Upper lobe of left lung (tissue), 6 donors: ENCODE data around the gene ATP5PO. TPM values are rescaled to one million over a fixed set of nuclear protein-coding genes. Genes with fewer than 3 reads are reported as not detected.

ENCODE experiments used
- ATAC-seq, 2 donors: fragments of 200-7000 bp; cut with Tn5 transposase; one replicate each; pipeline ENCODE4 v1.9.1; 2022; ENCODE audit warnings: mild to moderate bottlenecking in 2 of 2, moderate library complexity in 2 of 2; ENCODE audit not compliant: low FRiP score in 2 of 2
- DNase-seq, 2 donors: peaks; one replicate each; pipeline ENCODE4 v3.0.0-alpha.2; 2019 to 2020
- H3K27ac ChIP-seq, 4 donors: fragments of 200-600 bp; sonication (generic); one replicate each; pipeline ENCODE4 v1.5.1; 2016 to 2019
- H3K27me3 ChIP-seq, 4 donors: fragments of 200-600 bp; sonication (generic); one replicate each; pipeline ENCODE4 v1.5.1; 2017 to 2019
- H3K36me3 ChIP-seq, 4 donors: fragments of 200-600 bp; sonication (generic); one replicate each; pipeline ENCODE4 v1.5.1; 2016 to 2019
- H3K4me1 ChIP-seq, 4 donors: fragments of 200-600 bp; sonication (generic); one replicate each; pipeline ENCODE4 v1.5.1; 2018 to 2019
- H3K4me3 ChIP-seq, 4 donors: fragments of 200-600 bp; sonication (generic); one replicate each; pipeline ENCODE4 v1.5.1; 2017 to 2019; ENCODE audit warnings: mild to moderate bottlenecking in 2 of 4, moderate library complexity in 1 of 4
- H3K9me3 ChIP-seq, 4 donors: fragments of 200-600 bp; sonication (generic); one replicate each; pipeline ENCODE4 v1.5.1; 2018 to 2019
- EP300 ChIP-seq, 4 donors: sonication (generic); formaldehyde crosslinking; IDR thresholded peaks; one replicate each; pipeline ENCODE4 v1.5.1; 2017; ENCODE audit warnings: antibody characterized with exemption in 4 of 4, control low read depth in 2 of 4
- POLR2A ChIP-seq, 4 donors: fragments of 450-650 bp; IDR thresholded peaks; one replicate each; pipeline ENCODE4 v1.5.1; 2016 to 2017; ENCODE audit warnings: antibody characterized with exemption in 4 of 4, mild to moderate bottlenecking in 2 of 4
- POLR2AphosphoS5 ChIP-seq, 2 donors: sonication (generic); formaldehyde crosslinking; IDR thresholded peaks; one replicate each; pipeline ENCODE4 v1.5.1; 2017; ENCODE audit warnings: antibody characterized with exemption in 2 of 2
- WGBS, 2 donors: methylation state at CpG; one replicate each; pipeline ENCODE4 v1.1.5; 2017 to 2018; 5-methylcytosine and 5-hydroxymethylcytosine counted together
- total RNA-seq, 6 donors: library from RNA; depleted of rRNA in 4 of 6; stranded (reverse); fragments of >200 nt in 4 of 6; gene quantifications; one replicate each; pipeline versions ENCODE4 v1.1.0 to v1.2.1, GENCODE V29; 2016 to 2021
- TF ChIP-seq, protein P1 (sequence below), 6 experiments: fragments of 450-650 bp in 4 of 6; fragments of 200-600 bp in 2 of 6; sonication (generic) in 2 of 6; IDR thresholded peaks; one replicate each; pipeline ENCODE4 v1.5.1; 2016 to 2019; ENCODE audit warnings: antibody characterized with exemption in 6 of 6
- donor health status: DM: no; HTN: no; CAD: no; lungs with moderate emphysema.
- donor health status: DM: no; HTN: yes; CAD: no; lungs with severe emphysema.

ATP5PO gene
- total RNA-seq, 6 donors from 2014 or later: 37.7 to 131 (median 102) TPM

DNA sequence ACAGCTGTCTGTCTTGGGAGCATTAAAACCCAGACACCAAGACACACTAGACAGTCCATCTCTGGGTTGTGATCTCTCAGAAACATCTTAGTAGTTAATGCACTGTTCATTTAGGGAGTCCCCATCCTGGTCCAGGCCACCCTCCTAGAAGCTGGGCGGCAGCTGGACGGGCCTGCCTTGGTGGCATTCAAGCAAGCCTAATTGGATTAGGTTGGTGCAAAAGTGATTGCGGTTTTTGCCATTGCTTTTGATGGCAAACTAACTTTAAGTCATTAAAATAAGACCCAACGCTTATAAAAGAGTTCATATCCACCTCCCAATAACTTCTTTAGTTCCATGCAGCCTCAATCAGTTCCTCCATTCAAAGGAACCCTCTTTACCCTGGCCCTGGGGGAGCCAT, 21.7 kb downstream of the ATP5PO start:
- Histone ChIP-seq H3K9me3 (no peaks in the 10 kb centered on the region), H3K4me1 (peaks cover 6 to 9% (median 7%) of the 10 kb centered on the region in 4 donors), H3K4me3 (no peak overlapping the region), H3K36me3 (no peaks in the 10 kb centered on the region), H3K27me3 (no peaks in the 10 kb centered on the region), H3K27ac (no peak overlapping the region)
- 85 to 87% methylated on average over 4 of the region's 4 CpGs for whole genome bisulfite sequencing, 2 donors
- TF ChIP-seq EP300 (IDR thresholded peaks at IDR 0.05): no peak
- no peak for TF ChIP-seq POLR2AphosphoS5 (IDR thresholded peaks at IDR 0.05)
- no peak for TF ChIP-seq POLR2A (IDR thresholded peaks at IDR 0.05)
- TF ChIP-seq, protein P1, sequence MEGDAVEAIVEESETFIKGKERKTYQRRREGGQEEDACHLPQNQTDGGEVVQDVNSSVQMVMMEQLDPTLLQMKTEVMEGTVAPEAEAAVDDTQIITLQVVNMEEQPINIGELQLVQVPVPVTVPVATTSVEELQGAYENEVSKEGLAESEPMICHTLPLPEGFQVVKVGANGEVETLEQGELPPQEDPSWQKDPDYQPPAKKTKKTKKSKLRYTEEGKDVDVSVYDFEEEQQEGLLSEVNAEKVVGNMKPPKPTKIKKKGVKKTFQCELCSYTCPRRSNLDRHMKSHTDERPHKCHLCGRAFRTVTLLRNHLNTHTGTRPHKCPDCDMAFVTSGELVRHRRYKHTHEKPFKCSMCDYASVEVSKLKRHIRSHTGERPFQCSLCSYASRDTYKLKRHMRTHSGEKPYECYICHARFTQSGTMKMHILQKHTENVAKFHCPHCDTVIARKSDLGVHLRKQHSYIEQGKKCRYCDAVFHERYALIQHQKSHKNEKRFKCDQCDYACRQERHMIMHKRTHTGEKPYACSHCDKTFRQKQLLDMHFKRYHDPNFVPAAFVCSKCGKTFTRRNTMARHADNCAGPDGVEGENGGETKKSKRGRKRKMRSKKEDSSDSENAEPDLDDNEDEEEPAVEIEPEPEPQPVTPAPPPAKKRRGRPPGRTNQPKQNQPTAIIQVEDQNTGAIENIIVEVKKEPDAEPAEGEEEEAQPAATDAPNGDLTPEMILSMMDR (IDR thresholded peaks at IDR 0.05): no peak
- DNase-seq: no peak
- no peak for ATAC-seq

DNA sequence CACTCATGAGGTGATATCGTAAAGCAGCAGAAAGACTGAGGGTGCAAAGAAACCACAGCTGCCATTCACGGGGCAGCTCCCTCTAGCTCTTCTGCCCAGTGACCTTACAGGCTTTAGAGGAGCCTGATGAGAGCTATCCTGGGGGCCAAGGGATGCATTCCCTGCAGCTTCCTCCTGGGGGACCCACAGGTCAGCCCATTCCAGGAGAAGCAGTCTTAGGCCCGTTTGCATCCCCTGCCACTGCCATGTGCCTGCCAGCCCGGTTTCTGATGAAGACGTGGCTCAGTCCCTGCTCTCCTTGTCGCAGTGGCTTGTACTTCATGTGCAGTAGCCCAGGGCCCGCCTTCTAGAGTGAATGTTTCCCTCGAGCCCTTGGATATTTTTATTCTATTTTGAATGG, 22.8 kb downstream of the ATP5PO start:
- H3K27me3 ChIP-seq: no peaks in the 10 kb centered on the region
- 83 to 91% methylated on average over 8 of the region's 8 CpGs for WGBS, 2 donors
- peaks cover 6 to 9% (median 7%) of the 10 kb centered on the region in 4 donors for H3K4me1 ChIP-seq
- no peaks in the 10 kb centered on the region for H3K36me3 ChIP-seq
- ATAC-seq (no peak), DNase-seq (no peak)
- no peak overlapping the region for H3K4me3 ChIP-seq
- no peak for TF ChIP-seq POLR2A (IDR thresholded peaks at IDR 0.05)
- no peak for TF ChIP-seq EP300 (IDR thresholded peaks at IDR 0.05)
- no peak for TF ChIP-seq POLR2AphosphoS5 (IDR thresholded peaks at IDR 0.05)
- TF ChIP-seq, protein P1 (IDR thresholded peaks at IDR 0.05): no peak
- H3K27ac ChIP-seq: no peak overlapping the region
- no peaks in the 10 kb centered on the region for H3K9me3 ChIP-seq

DNA sequence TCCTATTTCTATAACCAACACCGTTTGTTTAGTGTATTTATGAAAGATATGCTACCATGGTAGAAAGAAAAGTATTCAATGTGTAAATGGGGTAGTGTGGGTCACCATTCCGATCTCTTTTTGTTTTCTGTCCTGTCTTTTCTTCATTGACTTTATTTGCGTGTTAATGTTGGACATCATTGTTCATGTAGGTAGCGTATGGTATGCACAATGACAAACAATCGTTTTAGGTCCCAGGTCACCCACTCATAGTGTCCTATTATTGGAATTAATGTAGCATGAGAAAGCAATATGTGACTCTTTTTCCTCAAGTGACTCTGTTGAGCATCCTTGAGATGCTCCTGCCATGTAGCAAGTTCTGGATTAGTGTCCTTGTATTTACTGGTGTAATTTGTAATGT, 25.4 kb downstream of the ATP5PO start:
- no peak overlapping the region for H3K4me3 ChIP-seq
- no peak for DNase-seq
- 91 to 93% methylated on average over 5 of the region's 5 CpGs for WGBS, 2 donors

DNA sequence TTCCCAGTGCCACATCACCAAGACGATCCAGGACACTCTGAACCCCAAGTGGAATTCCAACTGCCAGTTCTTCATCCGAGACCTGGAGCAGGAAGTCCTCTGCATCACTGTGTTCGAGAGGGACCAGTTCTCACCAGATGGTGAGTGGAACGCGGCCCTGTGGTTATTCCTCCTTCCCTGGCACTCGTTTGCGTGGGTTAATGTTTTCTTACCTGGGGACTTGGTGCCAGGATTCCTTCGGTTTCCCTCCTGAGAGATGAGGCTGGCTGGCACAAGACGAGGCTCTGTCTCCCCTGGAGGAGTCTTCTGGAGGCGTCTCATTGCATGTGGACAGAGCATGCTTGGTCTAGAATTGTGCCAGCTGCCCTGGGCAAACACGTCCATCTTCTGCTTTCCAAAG, 29.3 kb downstream of the ATP5PO start:
- ATAC-seq (no peak), DNase-seq (no peak)

More for the DNA sequence above, 25.4 kb downstream of the ATP5PO start:
- no peaks in the 10 kb centered on the region for H3K27me3 ChIP-seq
- TF ChIP-seq EP300 (IDR thresholded peaks at IDR 0.05): no peak
- no peaks in the 10 kb centered on the region for H3K9me3 ChIP-seq
- no peak overlapping the region for H3K27ac ChIP-seq
- H3K4me1 ChIP-seq: peaks cover 6 to 9% (median 7%) of the 10 kb centered on the region in 4 donors
- H3K36me3 ChIP-seq: no peaks in the 10 kb centered on the region
- ATAC-seq: no peak

DNA sequence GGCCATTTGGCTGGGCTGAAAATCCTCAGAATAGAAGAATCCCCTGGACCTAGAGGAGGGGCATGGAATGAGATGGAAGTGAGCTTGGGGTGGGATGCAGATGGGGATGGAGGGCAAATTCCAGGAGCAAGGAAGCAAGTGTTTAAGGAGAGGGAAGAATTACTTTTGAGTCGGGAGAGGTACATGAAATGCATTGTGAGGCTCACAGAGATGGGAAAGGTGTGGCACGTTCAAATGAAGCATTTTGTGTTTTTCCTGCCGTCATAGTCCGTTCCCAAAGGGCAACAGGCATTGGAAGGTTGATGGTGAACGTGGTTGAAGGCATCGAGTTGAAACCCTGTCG, 30.5 kb downstream of the ATP5PO start:
- Histone ChIP-seq H3K27ac (no peak overlapping the region), H3K9me3 (no peaks in the 10 kb centered on the region), H3K4me1 (no peaks in the 10 kb centered on the region), H3K36me3 (no peaks in the 10 kb centered on the region), H3K4me3 (no peak overlapping the region), H3K27me3 (no peaks in the 10 kb centered on the region)
- 87 to 93% methylated on average over 7 of the region's 7 CpGs for WGBS, 2 donors
- DNase-seq (no peak), ATAC-seq (no peak)
- TF ChIP-seq EP300 (IDR thresholded peaks at IDR 0.05) (no peak), POLR2A (IDR thresholded peaks at IDR 0.05) (no peak), POLR2AphosphoS5 (IDR thresholded peaks at IDR 0.05) (no peak)
- TF ChIP-seq, protein P1 (IDR thresholded peaks at IDR 0.05): no peak

More for the DNA sequence above, 29.3 kb downstream of the ATP5PO start:
- no peaks in the 10 kb centered on the region for H3K9me3 ChIP-seq
- H3K36me3 ChIP-seq: no peaks in the 10 kb centered on the region
- no peaks in the 10 kb centered on the region for H3K4me1 ChIP-seq
- TF ChIP-seq POLR2A (IDR thresholded peaks at IDR 0.05): no peak
- TF ChIP-seq, protein P1 (IDR thresholded peaks at IDR 0.05): no peak
- no peak for TF ChIP-seq POLR2AphosphoS5 (IDR thresholded peaks at IDR 0.05)
- no peak for TF ChIP-seq EP300 (IDR thresholded peaks at IDR 0.05)
- 88 to 90% methylated on average over 11 of the region's 11 CpGs for WGBS, 2 donors
- H3K27ac ChIP-seq: no peak overlapping the region
- H3K4me3 ChIP-seq: no peak overlapping the region
- no peaks in the 10 kb centered on the region for H3K27me3 ChIP-seq
